Head of caudate nucleus (tissue), 42 donors: ENCODE data around the gene TC2N.
"Not testable (repeated sequence)": the region's sequence is repeated elsewhere in the genome, so short reads cannot be mapped to it uniquely, and the experiment has no call there.

Experiments
- DNase-seq, 42 donors: peaks; one replicate each; pipeline versions ENCODE4 v3.0.0 to v3.0.0-alpha.2; 2020 to 2021; ENCODE audit warnings: mixed read lengths in 7 of 42
- intact Hi-C: fragments of 100-400 bp; cut with DNase I; formaldehyde crosslinking; loops from one replicate; pipeline ENCODE4 v1.15.0; 2022

TC2N gene

GRCh38 chr14:91844029-91844428, 23.3 kb downstream of the TC2N start:
- no peak for DNase-seq
- intact Hi-C loops = no loop called here

- intact Hi-C loops = no loop called here
- DNase-seq = no peak
Measured at GRCh38 chr14:91843437-91843836, 23.9 kb downstream of the TC2N start.

DNA sequence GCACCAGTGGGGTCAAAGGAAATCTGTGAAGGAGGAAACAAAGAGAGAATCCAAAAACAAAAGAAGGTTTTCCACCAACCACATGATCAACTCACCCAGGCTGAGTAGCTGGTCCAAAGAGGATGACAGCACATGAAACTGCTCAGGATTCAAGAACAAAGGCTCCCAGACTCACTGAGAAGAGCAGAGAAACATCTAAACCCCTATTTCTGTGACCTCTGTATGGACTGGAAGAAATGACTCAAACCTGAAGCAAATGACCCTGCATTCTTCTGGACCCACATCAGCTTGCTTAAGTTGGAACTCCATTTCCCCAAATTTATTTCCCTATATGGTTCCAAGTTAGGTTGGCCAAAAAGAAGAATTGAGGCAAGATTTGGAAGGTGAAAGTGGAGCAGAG, 26.3 kb downstream of the TC2N start:
- intact Hi-C loops = no loop called here
- DNase-seq = no peak

DNA sequence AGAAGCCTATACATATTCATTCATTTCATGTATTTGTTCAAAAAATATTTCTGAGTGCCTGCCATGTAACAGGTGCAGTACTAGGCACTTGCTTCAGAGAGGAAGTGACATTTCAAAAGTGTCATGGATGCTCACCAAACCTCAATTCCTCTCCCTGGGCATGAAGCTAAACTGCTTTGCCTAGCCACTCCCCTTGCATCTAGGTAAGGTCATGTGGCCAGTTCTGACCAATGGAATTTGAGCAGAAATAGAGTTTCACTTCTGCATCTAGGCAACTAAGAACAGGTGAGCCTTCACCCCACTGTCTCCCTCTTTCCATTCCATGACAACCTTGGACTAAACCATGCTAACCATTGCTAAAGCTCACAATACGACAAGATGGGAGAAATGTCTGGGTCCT, 27.6 kb downstream of the TC2N start:
- no peak for DNase-seq
- intact Hi-C loops = no loop called here

GRCh38 chr14:91837076-91837475, 30.3 kb downstream of the TC2N start:
- intact Hi-C loops = no loop called here
- DNase-seq = no peak

DNA sequence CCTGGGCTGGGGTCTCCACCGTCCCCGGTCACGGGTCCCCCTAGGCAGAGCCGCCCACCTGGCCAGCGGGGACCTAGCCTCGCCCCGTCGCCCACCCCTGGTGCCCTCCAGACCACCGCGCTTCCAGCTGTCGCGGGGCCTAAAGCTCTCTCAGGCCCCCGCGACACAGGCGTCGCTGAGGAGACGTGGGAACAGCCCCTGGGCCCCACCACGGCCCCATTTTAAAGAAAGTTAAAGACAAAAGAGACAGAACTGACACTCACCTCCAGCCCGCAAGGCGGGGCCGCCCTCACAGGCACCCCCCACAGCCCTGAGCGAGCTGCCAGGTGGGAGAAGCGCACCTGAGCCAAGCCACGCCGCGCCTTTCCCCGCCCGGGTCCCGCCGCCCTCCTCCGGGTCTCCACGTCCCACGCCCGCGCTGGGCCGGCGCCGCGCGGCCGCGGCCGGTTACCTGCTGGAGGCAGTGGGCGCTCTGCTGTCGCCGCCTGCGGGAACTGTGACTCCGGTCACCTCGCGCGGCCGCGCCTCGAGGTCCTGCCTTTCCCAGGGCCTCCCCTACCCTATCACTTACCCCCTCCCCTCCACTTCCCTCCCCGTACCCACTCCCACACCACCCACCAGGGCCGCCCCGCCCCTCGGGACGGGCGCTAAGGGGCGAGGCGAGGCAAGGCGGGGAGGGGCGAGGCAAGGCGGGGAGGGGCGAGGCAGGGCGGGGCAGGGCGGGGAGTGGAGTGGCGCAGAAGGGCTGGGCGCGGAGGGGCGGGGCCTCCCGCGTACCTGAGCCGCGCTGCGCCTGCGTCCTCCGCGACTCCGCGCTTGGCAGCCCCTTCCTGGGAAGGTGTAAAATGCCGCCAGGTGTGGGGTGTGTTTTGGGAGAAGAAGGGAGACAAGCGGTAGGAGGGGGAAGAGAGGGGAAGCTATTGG, 31.2 kb downstream of the TC2N start:
- intact Hi-C loops = no loop called here
- DNase-seq = peak in 27 of 42 donors; percentile 4 to 73 (median 51)

DNA sequence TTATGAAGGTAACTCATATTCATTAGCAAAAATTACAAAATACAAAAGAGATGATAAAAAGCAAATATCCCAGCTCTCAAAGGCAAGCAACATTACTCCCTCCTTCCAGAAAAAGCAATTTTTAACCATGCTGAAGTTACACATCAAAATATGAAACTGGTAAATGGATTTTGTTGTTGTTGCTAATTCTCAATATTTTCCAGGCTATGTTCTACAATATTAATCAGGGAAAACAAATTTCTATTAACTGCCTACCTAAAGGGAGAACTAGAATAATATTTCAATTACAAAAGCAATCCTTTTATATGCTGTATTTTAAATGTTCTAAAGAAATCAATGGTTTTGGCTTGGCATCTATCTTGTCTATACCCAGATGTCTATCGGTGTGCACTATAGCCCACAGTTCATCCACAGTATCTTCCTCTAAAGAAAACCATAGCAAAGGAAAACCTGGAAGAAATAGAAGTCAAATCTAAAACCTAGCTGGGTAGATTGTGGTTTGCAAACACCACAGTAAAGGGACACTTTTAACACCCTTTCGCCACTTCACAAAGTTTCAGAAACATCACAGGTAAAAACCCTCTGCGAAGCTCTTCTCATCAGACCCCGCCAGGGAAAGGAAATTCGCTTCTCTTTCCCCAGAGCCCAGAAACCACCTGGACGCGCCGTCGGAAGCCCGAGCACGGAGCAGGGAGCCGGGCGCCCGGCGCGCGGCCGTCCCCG, 32.0 kb downstream of the TC2N start:
- intact Hi-C loops = no loop called here

GRCh38 chr14:91834571-91834970, 32.8 kb downstream of the TC2N start:
- DNase-seq = no peak
- intact Hi-C loops = no loop called here

More for the DNA sequence above, 32.0 kb downstream of the TC2N start:
- no peak for DNase-seq

- no peak for DNase-seq
- intact Hi-C loops = no loop called here
Measured at GRCh38 chr14:91831337-91831736, 36.0 kb downstream of the TC2N start.

DNA sequence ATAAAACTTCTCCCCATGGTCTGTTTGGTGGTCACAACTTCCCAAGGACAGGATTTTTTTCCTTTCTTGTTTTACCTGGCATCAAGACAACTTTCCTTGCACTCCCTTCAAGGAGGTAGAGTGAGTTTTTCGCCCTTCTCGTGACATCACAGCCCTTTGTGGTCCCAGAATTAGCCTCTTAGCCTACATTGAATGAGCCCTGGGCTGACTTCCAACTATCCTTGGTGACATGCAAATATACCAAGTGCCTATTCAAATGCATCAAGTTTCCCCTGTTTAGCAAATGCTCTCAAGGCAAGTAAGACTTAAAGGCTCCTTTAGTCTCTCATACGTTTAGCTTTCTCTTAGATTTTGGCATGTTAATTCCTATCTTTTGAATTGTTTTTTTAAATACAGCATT, 36.6 kb downstream of the TC2N start:
- peak in 2 of 42 donors; percentile 4 to 13 for DNase-seq
- intact Hi-C loops = no loop called here

DNA sequence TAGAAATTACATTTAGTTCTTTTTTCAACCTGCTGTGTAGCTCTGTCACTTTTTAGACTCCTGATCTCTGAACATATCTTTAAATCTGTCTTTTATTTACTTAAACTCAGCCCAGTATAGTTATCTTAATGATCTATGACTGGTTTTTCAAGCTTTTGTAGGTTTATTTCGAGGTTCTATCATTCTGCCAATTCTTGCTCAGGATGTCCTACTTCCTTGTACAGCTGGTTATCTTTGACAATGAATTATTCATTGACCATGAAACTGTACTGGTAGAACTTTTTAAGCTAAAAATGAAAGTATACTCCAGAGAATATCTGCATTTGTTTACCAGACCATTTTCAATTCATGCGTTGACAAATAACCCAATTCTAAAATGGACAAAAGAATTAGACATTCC, 37.8 kb downstream of the TC2N start:
- no peak for DNase-seq
- intact Hi-C loops = no loop called here

- intact Hi-C loops = no loop called here
- no peak for DNase-seq
Measured at GRCh38 chr14:91827746-91828145, 39.6 kb downstream of the TC2N start.

DNA sequence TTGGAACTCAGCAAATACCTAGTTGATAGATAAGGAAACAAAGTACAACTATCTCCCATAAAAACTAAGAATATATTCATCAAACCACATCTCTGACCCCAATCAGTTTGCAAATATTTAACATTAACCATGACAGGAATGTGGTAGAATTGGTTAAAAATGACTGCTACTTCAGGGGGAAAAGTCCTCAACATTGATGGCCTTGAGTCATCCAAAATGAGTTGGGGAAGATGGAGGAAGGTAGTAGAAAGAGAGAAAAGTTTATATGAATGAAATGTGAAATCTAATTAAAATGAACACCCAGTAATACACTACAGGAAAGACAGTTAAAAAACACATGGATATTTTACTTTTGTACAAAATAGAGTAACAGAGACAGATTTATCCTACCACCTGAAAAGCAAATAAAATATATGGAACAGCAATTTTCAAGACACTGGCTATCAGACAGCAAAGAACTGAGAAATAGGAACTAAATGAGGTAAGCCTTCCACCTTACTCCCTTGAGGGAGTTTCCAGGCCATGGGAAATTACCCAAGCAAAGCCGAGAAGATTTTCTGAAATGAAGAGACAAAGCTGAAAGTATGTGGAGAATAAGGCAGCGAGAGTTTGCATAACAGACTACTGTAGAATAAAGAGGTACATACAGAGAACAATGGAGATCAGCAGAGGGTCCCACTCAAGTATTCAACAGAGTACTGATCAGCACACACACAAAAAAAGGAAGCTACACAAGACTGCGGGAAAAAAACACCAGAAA, 49.6 kb downstream of the TC2N start:
- no peak for DNase-seq
- intact Hi-C loops = no loop called here

DNA sequence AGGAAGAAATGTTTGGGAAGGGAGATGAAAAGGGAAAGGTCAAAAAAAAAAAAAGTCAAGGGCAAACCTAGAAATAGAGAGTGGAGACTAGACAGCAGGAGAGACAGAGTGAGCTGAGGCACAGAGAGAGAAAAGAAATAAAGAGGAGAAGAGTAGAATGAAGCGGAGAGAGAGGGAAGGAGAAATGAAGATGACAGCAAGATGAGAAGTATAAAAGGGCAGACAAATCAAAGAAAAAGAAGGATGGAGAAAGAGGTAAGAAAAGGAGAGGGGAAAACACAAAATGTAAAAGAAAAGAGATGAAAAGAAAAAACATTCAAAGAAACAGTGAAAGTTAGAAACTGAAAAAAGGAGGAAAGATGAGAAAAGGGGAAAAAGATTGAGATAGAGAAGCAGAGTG, 53.0 kb downstream of the TC2N start:
- DNase-seq = no peak
- intact Hi-C loops = no loop called here

DNA sequence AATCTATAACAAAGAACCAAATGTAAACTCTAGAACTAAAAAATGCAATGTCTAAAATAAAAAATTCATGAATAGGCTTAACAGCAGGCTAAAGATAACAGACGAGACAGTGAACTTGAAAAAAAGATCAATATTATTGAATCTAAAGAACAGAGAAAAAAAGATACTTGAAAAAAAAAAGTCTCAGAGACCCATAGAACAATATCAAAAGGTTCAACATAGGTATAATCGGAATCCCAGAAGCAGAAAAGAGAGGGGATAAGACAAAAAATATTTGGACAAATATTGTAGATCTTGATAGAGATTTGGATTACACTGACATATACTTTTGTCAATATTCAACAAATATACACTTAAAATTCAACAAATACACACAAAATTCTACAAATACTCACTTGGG, 56.6 kb downstream of the TC2N start:
- intact Hi-C loops = no loop called here
- DNase-seq = no peak

DNA sequence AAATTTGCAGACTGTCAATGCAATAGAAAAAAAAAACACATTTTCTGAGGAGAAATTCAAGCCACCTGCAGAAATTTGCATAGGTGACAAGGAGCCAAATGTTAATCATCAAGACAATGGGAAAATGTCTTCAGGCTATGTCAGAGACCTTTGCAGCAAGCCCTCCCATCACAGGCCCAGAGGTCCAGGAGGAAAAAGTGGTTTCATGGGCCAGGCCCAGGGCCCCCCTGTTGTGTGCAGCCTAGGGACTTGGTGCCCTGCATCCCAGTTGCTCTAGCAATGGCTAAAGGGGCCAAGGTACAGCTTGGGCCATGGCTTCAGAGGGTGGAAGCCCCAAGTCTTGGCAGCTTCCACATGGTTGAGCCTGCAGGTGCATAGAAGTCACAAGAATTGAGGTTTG, 60.6 kb downstream of the TC2N start:
- DNase-seq = no peak
- intact Hi-C loops = no loop called here

DNA sequence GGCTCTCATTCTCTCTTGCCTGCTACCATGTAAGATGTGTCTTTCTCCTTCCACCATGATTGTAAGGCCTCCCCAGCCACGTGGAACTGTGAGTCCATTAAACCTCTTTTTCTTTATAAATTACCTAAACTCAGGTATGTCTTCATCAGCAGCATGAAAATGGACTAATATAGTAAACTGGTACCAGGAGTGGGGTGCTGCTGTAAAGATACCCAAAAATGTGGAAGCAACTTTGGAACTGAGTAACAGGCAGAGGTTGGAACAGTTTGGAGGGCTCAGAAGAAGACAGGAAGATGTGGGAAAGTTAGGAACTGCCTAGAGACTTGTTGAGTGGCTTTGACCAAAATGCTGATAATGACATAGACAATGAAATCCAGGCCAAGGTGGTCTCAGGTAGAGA, 61.2 kb downstream of the TC2N start:
- DNase-seq, intact Hi-C loops: not testable (repeated sequence)

DNA sequence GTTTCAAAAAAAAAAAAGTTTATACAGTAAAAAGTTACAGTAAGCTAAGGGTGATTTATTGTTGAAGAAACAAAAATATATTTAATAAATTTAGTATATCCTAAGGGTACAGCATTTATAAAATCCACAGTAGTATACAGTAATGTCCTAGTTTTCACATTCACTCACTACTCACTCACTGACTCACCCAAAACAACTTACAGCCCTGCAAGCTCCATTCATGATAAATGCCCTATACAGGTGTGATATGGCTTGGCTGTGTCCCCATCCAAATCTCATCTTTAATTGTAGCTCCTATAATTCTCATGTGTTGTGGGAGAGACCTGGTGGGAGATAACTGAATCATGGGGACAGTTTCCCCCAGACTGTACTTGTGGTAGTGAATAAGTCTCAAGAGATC, 61.7 kb downstream of the TC2N start:
- intact Hi-C loops = no loop called here
- no peak for DNase-seq

DNA sequence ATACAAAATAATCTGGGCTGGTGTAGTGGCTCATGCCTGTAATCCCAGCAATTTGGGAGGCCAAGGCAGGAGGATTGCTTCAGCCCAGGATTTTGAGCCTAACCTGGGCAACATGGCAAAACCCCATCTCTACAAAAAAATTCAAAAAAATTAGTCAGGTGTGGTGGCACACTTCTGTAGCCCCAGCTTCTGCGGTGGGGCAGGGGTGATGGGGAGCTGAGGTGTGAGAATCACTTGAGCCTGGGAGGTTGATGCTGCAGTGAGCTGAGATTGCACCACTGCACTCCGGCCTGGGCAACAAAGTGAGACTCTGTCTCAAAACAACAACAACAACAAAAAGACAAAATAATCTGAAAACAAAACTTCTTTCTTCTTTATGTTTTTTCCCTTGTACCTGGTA, 66.0 kb downstream of the TC2N start:
- DNase-seq = no peak
- intact Hi-C loops = no loop called here
